Fibroblast of the conjunctiva (primary cell): ENCODE measurements around the gene MRPL21.

ENCODE experiments used
- DNase-seq: peaks from one replicate; pipeline ENCODE4 v3.0.0-alpha.2; 2010; ENCODE audit warnings: low read depth

Gene MRPL21

DNA sequence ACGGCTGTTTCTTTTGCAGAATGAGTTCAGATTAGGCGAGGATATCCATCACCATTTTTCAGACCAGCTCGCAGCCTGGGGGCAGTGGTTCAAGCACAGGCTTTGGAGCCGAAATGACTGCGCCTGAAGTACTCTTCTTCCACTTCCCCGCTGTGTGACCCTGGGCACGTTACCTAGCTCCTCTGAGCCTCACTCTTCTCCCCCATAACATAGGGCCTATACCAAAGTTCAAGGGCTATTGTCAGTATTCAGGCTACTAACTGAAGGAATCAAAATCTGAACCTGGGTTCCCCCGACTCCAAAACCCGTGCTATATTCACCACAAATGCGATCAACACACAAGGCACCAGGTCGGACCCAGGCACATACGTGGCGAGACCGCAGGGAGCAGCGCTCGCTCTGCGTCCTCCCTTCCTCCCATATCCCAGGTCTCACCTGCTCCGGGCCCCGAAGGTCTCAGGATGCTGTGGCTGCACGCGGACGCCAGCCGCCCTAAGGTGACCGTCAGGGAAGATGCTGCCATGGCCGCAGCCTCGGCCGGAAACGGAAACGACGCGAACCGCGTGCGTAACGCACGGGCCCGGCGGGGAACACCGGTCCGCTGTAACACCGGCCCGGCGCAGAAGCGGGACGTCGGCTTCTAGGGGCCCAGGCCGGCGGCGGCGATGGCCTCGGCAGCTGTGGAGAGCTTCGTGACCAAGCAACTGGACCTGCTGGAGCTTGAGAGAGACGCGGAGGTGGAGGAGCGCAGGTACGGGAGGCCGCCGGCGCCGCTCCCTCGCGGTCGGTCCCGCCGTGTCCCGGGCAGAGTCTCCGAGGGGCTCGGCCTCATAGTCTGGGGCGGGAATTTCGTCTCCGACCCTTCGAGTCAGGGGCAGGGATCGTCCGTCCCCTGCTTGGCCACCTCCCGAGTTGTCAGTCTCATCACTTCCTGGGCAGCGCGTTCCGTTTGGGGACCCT, at the start of gene MRPL21, which contains the start of gene IGHMBP2:
Gene MRPL21 (minus strand): TSS at position 545 of the 960 bp plus-strand sequence. CDS start 22 bp downstream, at position 523.
Gene IGHMBP2 (plus strand): TSS at position 604 of the 960 bp plus-strand sequence. CDS start 62 bp downstream, at position 666.
- DNase-seq, result peak; percentile 38

DNA sequence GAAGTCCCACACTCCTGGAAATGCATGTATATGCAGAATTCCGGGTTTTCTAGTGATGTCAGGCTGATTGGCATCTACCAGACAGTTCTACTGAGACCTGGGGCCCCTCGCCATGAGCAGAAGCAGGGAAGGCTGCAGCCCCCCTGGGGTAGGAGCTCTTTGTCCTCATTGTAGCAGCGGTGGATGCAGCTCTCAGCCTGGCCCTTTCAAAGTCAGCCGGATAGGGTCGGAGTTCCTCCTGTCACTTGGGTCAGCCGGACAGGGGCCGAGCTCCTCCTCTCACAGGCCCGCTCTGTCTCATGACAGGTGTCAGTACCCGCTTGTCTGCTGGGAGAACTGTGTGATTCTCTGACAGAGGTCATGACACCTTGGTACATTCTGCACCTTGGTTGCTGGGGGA, 47.1 kb upstream of the MRPL21 start:
- DNase-seq, result no peak

DNA sequence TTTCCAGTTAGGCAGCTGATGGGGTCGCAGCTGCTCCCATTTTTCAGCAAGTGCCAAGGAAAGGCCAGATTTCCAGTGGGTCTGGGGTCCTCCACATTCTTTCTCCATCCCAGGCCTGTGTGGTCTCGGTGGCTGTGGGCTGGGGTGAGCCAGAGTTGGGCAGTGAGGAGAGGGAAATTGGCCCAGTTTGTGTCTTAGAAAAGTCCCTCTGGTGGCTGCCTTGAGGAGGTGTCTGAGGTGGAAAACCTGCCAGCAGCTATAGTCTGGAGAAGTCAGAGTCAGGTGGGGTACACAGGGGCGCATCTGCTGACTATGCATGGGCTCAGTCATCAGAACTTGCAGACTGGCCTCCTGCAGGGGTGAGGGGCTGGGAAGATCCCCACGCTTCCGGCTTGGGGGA, 46.6 kb upstream of the MRPL21 start:
- DNase-seq, result no peak

DNA sequence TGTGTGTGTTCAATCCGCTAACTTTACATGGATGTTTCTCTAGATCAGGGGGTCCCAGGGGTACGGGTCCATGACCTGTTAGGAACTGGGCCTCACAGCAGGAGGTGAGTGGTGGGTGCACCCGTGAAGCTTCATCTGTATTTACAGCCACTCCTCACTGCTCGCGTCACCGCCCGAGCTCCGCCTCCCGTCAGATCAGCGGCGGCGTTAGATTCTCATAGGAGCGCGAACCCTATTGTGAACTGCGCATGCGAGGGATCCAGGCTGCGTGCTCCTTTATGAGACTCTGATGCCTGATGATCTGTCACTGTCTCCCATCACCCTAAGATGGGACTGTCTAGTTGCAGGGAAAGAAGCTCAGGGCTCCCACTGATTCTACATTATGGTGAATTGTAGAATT, 45.3 kb upstream of the MRPL21 start:
- no peak for DNase-seq

DNA sequence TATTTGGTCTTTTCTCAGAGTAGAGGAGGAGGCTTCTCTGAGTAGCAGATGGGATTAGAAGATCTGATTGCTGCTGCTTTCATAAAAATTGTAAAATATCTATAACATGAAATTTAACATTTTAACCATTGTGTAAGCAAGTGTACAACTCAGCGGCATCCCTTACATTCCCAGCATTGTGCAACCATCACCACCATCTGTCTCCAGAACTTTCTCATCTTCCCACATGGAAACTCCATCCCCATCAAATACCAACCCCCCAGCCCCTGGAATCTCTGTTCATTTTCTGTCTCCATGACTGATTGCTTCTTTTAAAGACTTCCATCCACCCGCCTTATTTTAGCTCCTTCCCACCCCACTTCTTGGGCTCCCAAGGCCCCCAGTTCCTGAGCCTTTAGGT, 44.9 kb upstream of the MRPL21 start:
- DNase-seq, result no peak

DNA sequence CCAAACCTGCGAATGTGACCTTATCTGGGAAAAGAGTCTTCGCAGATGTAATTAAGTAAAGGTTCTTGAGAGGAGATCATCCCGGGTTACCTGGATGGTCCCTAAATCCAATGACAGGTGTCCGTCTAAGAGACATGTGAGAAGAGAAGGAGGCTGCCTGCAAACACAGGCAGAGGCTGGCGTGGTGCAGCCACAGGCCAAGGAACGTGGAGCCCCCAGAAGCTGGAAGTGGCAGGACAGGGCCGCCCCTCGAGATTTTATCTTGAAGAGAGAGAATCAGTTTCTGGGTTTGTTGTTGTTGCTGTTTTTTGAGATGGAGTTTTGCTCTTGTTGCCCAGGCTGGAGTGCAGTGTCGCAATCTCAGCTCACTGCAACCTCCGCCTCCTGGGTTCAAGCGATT, 43.5 kb upstream of the MRPL21 start:
- DNase-seq, result no peak

DNA sequence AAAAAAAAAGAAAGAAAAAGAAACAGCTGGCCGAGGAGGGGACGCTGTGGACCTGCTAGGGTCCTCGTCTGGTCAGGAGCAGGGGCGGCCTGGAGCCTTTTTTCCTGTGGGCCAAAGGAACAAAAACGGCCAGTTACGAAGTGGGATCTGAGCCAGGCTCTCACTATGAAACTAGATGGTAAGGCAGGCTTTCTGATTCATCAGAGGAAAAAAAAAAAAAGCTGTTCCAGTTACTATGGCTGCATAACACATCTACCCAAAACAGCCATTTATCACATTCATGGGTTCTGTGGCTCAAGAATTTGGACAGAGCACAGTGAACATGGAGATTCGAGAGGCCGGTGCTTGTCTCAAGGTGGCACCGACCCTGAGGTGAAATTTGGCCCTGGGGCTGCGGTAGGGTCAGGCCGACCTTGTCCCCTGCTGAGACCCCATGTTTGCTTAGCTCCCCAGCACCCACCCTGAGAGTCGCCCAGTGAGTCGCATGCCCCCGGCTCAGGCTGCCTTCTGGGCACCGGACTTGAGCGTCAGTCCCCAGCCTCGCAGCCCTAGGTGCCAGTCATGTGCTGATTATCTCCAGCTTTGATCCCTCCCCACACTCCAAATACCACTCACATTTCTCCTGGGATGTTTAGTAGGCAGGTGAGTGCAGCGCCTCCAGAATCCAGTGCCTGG, 42.9 kb upstream of the MRPL21 start:
- peak; percentile 78 for DNase-seq

DNA sequence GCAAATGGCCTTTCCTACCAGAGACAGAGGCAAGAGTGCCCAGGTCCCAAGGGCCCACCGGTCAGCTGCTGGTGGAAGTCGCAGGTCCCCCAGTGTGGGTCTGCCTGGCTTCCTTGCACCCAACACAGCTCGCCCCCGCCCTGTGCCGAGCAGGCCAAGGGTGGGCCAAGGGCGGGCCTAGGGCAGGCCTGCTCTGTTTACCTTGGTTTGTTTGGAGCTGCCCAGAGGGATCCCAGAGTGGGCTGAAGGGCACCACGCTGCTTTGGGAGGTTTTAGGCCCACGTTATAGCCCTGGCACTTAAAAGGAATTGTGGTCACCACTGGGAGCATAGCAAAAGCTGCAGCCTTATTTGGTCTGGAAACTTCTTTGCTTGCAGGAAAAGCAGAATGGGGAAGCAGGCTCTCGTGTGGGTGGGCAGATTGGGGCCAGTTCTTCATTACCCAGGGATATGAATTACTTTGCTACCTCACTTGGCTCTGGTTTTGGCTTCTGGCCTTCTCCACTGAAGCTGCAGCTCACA, 39.2 kb upstream of the MRPL21 start:
- no peak for DNase-seq

DNA sequence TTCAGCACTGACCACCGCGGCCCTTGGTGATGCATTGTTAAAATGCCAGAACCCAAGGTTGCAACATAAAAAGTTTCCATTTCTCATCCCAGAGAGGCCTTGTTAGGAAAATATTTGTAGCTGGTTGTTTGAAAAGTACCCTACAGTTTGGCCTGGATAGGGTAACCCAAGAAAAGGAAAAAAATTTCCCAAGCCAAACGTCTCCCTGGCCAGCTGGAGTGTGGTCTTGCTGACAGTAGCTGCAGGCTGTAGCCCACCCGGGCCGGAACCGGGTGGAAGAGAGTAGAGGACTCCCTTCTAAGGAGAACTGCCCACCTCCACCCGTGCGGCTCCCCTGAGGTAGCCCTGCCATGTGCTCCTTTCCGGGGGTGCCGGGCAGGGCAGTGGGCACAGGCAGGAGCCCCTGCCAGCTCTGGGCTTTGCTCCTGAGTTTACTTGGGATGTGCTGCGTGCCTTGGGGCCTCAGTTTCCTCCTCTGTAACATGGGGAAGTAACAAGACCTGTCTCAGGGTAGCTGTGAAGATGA, 38.5 kb upstream of the MRPL21 start:
- DNase-seq, result no peak

DNA sequence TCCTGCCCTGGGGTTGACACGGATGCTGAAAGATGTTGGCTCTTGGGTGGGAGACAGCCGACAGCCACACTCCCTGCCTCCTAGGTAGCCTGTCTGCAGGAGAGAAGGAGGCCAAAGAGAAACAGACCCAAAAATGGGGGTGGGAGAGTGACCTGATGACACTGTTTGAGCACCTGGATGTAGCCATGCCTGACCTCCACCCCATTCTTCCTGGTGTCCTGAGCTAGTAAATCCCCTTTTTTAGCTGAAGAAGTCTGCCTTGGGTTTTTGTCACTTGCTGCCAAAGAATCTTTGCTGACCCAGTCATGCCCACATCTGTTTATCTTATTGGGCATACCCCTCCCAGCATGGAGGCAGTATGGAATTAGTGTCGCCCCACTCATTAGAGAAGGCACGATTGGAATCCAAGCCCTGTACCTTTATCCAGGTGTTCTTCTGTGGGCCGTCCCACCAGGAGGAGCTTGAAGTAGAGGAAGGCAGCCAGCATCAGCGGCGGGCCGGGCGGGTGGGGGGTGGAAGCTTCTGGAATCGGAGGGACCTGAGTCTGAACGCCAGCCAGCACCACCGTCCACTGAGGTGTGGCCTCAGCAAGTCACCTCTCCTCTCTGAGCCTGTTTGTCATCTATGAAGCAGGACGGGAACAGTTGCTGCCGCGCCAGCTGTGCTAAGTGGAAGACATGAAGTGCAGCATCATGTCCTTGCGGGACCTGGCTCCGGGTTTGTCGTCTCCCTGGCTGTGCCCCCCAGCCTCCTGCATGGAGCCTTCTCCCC, 37.9 kb upstream of the MRPL21 start:
- no peak for DNase-seq

DNA sequence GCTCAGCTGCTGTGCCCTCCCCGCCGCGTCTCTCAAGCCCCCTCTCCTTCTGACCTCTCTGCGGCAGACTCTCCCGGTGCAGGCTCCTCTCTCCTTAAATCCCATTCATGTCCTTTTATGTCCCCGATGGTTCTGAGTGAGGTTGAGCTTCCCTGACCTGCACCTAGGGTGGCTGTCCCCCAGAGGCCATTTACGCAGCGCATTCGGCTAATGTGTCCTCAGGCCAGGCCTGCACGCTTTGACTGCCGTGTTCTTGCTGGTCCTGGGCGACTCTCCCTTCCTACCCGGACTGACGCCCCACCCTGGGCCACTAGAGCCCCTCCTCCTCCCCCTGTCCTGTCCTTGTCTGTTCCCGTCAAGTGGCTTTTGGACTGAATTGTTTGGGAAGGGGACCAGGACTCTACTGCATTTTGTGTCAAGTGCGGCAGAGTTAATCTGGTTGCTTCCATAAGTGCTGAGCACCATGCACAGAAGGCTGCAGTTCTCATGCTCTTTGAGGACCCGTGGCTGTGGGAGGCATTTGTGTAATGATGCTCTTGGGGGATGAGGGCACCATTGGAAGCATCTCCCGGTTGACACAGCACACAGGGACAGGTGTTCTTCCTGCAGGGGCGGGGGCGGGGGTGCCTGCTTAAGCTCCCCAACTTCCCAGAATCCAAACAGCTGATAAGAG, 37.2 kb upstream of the MRPL21 start:
- no peak for DNase-seq

DNA sequence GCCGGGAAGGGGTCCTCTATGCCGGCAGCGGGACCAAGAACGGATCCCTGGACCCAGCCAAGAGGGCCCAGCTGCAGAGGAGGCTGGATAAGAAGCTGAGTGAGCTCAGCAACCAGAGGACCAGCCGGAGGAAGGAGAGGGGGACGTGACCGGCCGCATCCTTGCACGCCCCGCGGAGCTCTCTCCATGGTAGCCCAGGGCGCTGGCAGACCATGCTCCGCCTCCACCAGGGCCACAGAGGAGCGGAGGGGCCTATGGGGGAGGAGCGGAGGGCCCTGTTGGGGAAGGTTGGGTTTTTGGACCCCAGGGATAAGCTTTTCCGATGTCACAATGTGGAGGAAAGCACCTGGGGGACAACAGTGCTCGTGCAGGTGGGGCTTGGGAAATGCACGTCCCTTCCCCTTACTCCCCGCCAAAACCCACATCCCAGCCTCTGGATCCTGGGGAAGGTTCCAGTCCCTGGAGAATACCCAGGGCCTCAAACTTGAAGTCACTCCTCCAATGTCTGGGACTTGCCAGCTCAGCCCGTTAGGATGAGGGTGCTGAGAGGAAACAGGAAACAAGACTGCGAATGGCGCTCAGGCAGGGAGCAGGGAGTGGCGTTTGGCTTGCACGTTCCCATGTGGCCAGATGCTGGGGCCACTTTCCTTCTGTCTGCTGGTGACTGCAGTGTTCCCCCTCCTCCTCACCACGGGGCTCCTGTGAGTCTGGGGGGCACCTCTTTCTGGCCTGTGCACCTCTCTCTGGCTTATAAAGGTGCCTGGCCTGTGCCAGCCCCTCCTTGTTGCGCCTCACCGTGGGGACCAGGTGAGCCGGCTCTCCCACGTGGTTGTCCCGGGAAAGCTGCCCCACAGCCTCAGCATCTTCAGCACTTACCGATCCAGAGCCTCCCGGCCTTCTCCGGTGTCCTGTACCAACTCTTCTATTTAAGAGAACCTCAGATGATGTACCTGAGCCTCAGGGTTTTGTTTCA, 36.2 kb upstream of the MRPL21 start:
- DNase-seq, result no peak

DNA sequence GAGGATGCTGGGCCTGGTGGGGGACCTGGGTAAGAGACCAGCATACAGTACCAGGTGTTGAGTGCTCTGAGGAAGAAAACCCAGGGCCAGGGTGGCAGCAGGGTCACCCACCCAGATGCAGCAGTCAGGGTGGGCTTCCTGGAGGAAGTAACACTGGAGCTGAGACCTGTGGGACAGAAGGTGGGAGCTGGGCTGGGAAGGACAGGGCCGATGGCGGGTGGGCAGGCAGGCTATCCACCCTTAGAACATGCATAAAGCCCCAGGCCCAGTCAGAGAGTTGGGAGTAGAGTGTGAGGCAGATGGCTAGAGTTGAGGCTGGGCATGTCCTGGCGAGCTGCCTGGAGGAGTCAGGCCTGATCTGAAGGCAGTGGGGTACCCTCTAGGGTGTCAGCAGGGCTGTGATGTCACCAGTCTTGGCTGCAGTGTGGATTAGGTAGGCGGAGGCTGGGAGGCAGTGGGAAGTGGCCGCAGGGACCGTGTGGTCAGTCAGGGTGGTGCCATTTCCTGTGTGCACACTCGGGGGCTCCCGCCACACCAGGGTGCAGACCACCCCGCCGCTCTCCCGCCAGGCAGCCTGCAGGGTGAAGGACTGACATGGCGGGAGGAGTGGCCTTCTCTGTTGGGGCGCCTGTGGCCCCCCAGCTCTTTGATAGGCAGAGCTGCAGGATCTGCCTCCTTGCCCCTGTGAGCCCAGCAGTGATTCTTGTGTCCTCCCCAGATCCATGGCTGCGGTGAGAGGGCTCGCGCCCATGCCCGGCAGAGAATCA, 35.4 kb upstream of the MRPL21 start:
- DNase-seq, result no peak

DNA sequence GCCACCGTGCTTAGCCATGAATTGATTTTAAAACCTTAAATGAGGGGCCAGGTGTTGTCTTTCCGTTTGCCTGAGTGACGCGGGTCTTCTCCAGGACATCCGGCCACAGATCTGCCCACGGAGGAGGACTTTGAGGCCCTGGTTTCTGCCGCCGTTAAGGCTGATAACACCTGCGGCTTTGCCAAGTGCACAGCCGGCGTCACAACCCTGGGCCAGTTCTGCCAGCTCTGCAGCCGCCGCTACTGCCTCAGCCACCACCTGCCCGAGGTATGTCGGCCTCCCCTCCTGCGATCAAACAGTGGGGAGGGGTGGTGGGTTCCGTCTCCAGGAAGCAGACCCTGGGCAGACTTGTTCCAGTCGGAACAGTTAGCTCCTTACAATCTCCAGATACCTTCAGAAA, 34.5 kb upstream of the MRPL21 start:
- DNase-seq, result no peak

DNA sequence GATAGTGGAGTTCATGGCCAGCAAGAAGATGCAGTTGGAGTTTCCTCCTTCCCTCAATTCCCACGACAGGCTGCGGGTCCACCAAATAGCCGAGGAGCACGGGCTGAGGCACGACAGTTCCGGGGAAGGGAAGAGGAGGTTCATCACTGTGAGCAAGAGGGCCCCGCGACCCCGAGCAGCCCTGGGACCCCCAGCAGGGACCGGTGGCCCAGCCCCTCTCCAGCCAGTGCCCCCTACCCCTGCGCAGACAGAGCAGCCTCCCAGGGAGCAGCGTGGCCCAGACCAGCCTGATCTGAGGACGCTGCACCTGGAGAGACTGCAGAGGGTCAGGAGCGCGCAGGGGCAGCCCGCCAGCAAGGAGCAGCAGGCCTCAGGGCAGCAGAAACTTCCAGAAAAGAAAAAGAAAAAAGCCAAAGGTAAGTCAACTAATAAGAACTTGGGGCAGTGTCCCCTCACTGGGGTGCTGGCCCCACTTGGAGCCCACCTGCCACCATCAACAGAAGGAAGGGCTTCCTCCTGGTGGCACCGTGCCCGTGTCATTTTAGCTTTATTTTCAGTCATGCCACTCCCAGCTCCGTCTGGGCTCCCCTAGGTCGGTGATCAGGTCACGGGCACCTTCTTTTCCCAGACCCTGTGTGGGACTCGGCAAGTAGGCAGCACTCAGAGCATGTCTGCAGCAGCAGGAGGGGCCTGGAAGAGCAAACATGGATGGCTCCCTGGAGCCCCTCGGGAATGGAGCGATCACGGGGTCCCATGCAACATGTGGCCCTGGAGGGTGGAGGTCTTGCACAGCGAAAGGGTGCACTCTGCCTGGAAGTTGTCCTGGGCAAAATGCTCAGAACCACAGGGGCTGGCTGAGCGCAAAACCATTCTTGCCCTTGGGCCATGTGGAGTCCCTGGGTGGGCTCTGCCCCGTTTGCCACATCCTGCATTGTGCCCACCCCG, 33.3 kb upstream of the MRPL21 start:
- DNase-seq, result no peak

DNA sequence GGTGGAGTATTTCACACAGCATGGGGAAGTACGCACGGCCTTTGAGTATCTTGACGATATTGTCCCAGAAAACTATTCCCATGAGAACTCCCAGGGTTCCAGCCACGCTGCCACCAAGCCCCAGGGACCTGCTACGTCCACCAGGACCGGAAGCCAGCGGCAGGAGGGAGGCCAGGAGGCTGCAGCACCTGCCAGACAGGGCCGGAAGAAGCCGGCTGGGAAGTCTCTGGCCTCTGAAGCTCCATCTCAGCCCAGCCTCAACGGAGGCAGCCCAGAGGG, 32.7 kb upstream of the MRPL21 start:
- no peak for DNase-seq

DNA sequence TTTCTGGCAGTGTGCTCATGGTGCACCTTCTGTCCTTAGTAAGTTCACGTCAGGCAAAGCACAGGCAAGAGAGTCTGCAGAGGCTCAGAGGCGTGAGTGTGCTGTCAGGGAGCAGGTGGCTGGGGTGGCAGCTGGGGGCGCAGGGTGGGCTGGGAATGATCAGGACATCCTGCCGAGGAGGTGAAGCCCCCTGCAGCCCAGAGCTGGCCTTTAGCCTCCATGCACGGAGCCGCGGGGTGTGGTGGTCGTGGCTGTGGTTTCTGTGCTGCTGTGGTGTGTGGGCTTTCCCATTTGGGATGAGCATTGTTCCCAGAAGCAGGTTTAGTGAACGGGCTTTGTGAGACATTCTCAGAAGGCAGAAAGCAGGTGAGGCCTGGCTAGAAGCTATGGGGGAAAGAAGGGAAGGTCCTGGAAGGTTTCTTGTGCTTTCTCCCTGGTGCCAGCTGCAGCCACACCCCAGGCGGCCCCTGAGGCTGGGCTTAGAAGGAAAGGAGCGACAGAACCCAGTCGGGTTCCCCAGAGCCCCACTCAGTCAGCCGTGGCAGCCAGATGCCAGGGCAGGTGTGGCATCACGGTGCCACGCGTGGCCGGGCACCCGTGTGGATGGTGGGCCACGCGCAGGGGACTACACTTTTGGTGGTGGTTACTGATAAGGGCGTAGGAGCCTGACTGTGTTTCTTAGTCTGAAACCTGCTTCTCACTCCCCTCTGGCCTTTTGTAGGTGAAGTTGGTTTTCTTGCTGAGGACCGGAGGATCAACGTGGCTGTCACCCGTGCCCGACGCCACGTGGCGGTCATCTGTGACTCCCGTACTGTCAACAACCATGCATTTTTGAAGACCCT, 32.1 kb upstream of the MRPL21 start:
- no peak for DNase-seq

DNA sequence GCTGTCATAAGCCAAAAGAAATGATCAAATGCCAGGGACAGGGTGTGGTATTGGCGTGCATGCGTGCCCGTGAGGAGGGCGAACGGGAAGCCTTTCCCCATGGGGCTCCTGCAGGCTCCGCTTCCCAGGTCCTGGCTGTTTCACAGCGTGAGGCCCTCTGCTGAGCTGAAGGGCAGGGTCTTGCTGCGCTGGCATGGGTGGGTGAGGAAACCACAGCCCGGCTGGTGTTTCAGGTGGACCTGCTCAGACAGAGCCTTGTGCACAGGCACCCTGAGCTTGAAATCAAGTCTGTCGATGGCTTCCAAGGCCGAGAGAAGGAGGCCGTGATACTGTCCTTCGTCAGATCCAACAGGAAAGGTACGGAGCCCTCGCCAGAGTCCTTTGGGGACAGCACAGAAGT, 31.4 kb upstream of the MRPL21 start:
- DNase-seq, result no peak
